Endothelial cell of umbilical vein (primary cell): ENCODE measurements around the gene RGS6.
A peak's percentile ranks its signal among the peaks of the same experiment; 100 is the strongest.

ENCODE experiments used
- EZH2 ChIP-seq: IDR thresholded peaks from 2 replicates; pipeline ENCODE4 v1.6.1; 2012; ENCODE audit warnings: borderline replicate concordance, low read depth, mild to moderate bottlenecking, moderate library complexity, low read length, inconsistent platforms; ENCODE audit not compliant: severe bottlenecking
- FOS ChIP-seq: IDR thresholded peaks from 2 replicates; pipeline ENCODE4 v1.6.1; 2011; ENCODE audit warnings: mild to moderate bottlenecking, low read length, moderate library complexity, borderline replicate concordance; ENCODE audit not compliant: insufficient read depth
- GATA2 ChIP-seq: IDR thresholded peaks from 2 replicates; pipeline ENCODE4 v1.7.0; 2011; ENCODE audit warnings: low read depth, mild to moderate bottlenecking, moderate library complexity, mixed read lengths, low read length; ENCODE audit not compliant: insufficient read length, insufficient read depth
- JUN ChIP-seq: IDR thresholded peaks from 2 replicates; pipeline ENCODE4 v1.6.1; 2011; ENCODE audit warnings: borderline replicate concordance, low read depth; ENCODE audit not compliant: insufficient read length, insufficient read depth
- MYC ChIP-seq: IDR thresholded peaks from one replicate; pipeline ENCODE4 v1.6.1; 2011; ENCODE audit warnings: mild to moderate bottlenecking, low read depth, low read length
- POLR2A ChIP-seq: IDR thresholded peaks from 2 replicates; pipeline ENCODE4 v1.6.1; 2012; ENCODE audit warnings: low read depth, mild to moderate bottlenecking, control low read depth, low read length
- POLR2AphosphoS5 ChIP-seq: IDR thresholded peaks from 2 replicates; pipeline ENCODE4 v1.6.1; 2012; ENCODE audit warnings: low read depth, mild to moderate bottlenecking, control low read depth, low read length, moderate library complexity; ENCODE audit not compliant: insufficient read depth
- TF ChIP-seq, protein P1 (sequence below), 2 donors: IDR thresholded peaks; 1 replicate in 1 of 2; 2 replicates in 1 of 2; pipeline ENCODE4 v1.5.1; 2011; ENCODE audit warnings: low read length in 2 of 2, mild to moderate bottlenecking in 2 of 2, moderate library complexity in 2 of 2, control low read depth in 1 of 2, inconsistent platforms in 1 of 2, low read depth in 1 of 2; ENCODE audit not compliant: insufficient read depth in 1 of 2; ENCODE audit errors: extremely low read depth in 1 of 2
- TF ChIP-seq, protein P2 (sequence below): IDR thresholded peaks from 2 replicates; pipeline ENCODE4 v1.6.1; 2011; ENCODE audit not compliant: insufficient read depth, insufficient read length

DNA sequence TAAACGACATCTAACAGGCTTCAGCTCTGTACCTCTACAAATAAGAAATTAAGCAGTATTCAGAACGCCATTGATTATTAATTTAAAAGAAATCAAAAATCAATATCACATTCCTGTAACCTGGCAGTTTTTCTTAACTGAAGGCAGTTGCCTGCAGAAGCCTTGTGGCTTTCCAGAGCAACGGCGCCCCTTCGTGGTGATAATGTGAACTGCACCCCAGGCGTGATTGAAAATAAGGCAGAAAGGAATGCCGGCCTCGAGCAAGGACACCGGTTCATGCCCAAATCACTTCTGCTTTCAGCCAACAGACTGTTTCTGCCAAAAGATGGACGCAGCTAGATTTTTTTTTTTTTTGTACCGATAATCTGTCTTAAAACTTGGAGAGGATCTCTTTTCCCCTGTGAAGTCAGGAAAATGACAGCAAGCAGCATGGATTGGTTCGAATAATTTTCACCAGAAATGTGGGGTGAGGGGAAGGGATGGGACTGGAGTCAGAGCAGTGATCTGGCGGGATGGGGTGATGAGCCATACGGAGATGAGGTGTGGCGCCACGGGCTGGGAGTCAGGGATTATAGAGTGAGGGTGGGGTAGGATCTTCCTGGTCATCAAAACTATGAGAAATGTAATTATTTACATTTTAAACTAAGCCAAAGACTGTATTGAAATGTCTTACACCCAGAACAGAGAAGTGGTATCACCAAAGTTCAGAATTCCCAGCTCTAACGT is 488.7 kb downstream of the RGS6 start:
- TF ChIP-seq EZH2 = no peak
- no peak for TF ChIP-seq POLR2A
- TF ChIP-seq, protein P1, sequence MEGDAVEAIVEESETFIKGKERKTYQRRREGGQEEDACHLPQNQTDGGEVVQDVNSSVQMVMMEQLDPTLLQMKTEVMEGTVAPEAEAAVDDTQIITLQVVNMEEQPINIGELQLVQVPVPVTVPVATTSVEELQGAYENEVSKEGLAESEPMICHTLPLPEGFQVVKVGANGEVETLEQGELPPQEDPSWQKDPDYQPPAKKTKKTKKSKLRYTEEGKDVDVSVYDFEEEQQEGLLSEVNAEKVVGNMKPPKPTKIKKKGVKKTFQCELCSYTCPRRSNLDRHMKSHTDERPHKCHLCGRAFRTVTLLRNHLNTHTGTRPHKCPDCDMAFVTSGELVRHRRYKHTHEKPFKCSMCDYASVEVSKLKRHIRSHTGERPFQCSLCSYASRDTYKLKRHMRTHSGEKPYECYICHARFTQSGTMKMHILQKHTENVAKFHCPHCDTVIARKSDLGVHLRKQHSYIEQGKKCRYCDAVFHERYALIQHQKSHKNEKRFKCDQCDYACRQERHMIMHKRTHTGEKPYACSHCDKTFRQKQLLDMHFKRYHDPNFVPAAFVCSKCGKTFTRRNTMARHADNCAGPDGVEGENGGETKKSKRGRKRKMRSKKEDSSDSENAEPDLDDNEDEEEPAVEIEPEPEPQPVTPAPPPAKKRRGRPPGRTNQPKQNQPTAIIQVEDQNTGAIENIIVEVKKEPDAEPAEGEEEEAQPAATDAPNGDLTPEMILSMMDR (IDR thresholded peaks at IDR 0.05; ENCODE audit: extremely low read depth in 1 of 2, insufficient read depth in 1 of 2, low read depth in 1 of 2, low read length in 2 of 2) = peak; percentile 79 to 92
- no peak for TF ChIP-seq POLR2AphosphoS5
- TF ChIP-seq, protein P2, sequence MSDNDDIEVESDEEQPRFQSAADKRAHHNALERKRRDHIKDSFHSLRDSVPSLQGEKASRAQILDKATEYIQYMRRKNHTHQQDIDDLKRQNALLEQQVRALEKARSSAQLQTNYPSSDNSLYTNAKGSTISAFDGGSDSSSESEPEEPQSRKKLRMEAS = no peak
- TF ChIP-seq JUN = no peak
- no peak for TF ChIP-seq MYC
- TF ChIP-seq GATA2 = no peak
- no peak for TF ChIP-seq FOS
